ENCODE results near the gene CEP55.

The CEP55 gene

GRCh38 chr10:93481637-93482144, 14.7 kb upstream of the CEP55 start:
- TF ChIP-seq GATA3 (IDR thresholded peaks at IDR 0.05; ENCODE audit: low read depth, low read length) (no peak), GATA2 (IDR thresholded peaks at IDR 0.05; ENCODE audit: low read depth, low read length) (no peak)

GRCh38 chr10:93482145-93482834, 14.1 kb upstream of the CEP55 start, which contains the start of gene MYOF:
MYOF (minus strand) TSS chr10:93482334; CDS start chr10:93482194, 140 bp downstream.
- no peak for TF ChIP-seq GATA3 (IDR thresholded peaks at IDR 0.05; ENCODE audit: low read depth, low read length)
- no peak for TF ChIP-seq GATA2 (IDR thresholded peaks at IDR 0.05; ENCODE audit: low read depth, low read length)

GRCh38 chr10:93485690-93486089, 10.7 kb upstream of the CEP55 start:
- TF ChIP-seq GATA3 (IDR thresholded peaks at IDR 0.05; ENCODE audit: low read depth, low read length): no peak
- no peak for TF ChIP-seq GATA2 (IDR thresholded peaks at IDR 0.05; ENCODE audit: low read depth, low read length)

- TF ChIP-seq GATA3 (IDR thresholded peaks at IDR 0.05; ENCODE audit: low read depth, low read length) (no peak), GATA2 (IDR thresholded peaks at IDR 0.05; ENCODE audit: low read depth, low read length) (no peak)
Measured at GRCh38 chr10:93488956-93489528, 7.4 kb upstream of the CEP55 start.

- TF ChIP-seq GATA3 (IDR thresholded peaks at IDR 0.05; ENCODE audit: low read depth, low read length): no peak
- TF ChIP-seq GATA2 (IDR thresholded peaks at IDR 0.05; ENCODE audit: low read depth, low read length): no peak
Measured at GRCh38 chr10:93491602-93492121, 4.8 kb upstream of the CEP55 start.

- TF ChIP-seq GATA3 (IDR thresholded peaks at IDR 0.05; ENCODE audit: low read depth, low read length) (no peak), GATA2 (IDR thresholded peaks at IDR 0.05; ENCODE audit: low read depth, low read length) (no peak)
Measured at GRCh38 chr10:93493162-93493561, 3.2 kb upstream of the CEP55 start.

GRCh38 chr10:93494494-93494893, 1.9 kb upstream of the CEP55 start:
- no peak for TF ChIP-seq GATA3 (IDR thresholded peaks at IDR 0.05; ENCODE audit: low read depth, low read length)
- no peak for TF ChIP-seq GATA2 (IDR thresholded peaks at IDR 0.05; ENCODE audit: low read depth, low read length)

- peak; percentile 35; the same call in 1 of the 2 replicates for TF ChIP-seq GATA2 (IDR thresholded peaks at IDR 0.05; ENCODE audit: low read depth, low read length)
- TF ChIP-seq GATA3 (IDR thresholded peaks at IDR 0.05; ENCODE audit: low read depth, low read length): no peak
Measured at GRCh38 chr10:93495654-93496321, 624 bp upstream of the CEP55 start.

- TF ChIP-seq GATA2 (IDR thresholded peaks at IDR 0.05; ENCODE audit: low read depth, low read length): no peak
- no peak for TF ChIP-seq GATA3 (IDR thresholded peaks at IDR 0.05; ENCODE audit: low read depth, low read length)
Measured at GRCh38 chr10:93498166-93498565, 1.8 kb downstream of the CEP55 start.

- TF ChIP-seq GATA2 (IDR thresholded peaks at IDR 0.05; ENCODE audit: low read depth, low read length): no peak
Measured at GRCh38 chr10:93501650-93502049, 5.2 kb downstream of the CEP55 start.

- no peak for TF ChIP-seq GATA2 (IDR thresholded peaks at IDR 0.05; ENCODE audit: low read depth, low read length)
- no peak for TF ChIP-seq GATA3 (IDR thresholded peaks at IDR 0.05; ENCODE audit: low read depth, low read length)
Measured at GRCh38 chr10:93503075-93503474, 6.7 kb downstream of the CEP55 start.

- TF ChIP-seq GATA3 (IDR thresholded peaks at IDR 0.05; ENCODE audit: low read depth, low read length) (no peak), GATA2 (IDR thresholded peaks at IDR 0.05; ENCODE audit: low read depth, low read length) (no peak)
Measured at GRCh38 chr10:93505075-93505474, 8.7 kb downstream of the CEP55 start.

GRCh38 chr10:93509816-93510215, 13.4 kb downstream of the CEP55 start:
- TF ChIP-seq GATA2 (IDR thresholded peaks at IDR 0.05; ENCODE audit: low read depth, low read length): no peak

- no peak for TF ChIP-seq GATA3 (IDR thresholded peaks at IDR 0.05; ENCODE audit: low read depth, low read length)
- no peak for TF ChIP-seq GATA2 (IDR thresholded peaks at IDR 0.05; ENCODE audit: low read depth, low read length)
Measured at GRCh38 chr10:93512565-93512964, 16.2 kb downstream of the CEP55 start.

All from SH-SY5Y (cell line).